Uterus (tissue), 4 donors: ENCODE measurements around the gene DMBX1. TPM values are rescaled to one million over a fixed set of nuclear protein-coding genes. Genes with fewer than 3 reads are reported as not detected.

Experiments used
- DNase-seq, 2 donors: peaks; one replicate each; pipeline ENCODE4 v3.0.0-alpha.2; 2019 to 2020
- H3K27ac ChIP-seq, 2 donors: fragments of 200-600 bp; sonication (generic); 1 replicate in 1 of 2; 2 replicates in 1 of 2; pipeline ENCODE4 v1.5.1; 2016 to 2018
- H3K27me3 ChIP-seq, 2 donors: fragments of 200-600 bp; sonication (generic); one replicate each; pipeline ENCODE4 v1.5.1; 2018 to 2019; ENCODE audit warnings: control low read depth in 1 of 2
- H3K36me3 ChIP-seq, 2 donors: fragments of 200-600 bp; sonication (generic); one replicate each; pipeline ENCODE4 v1.5.1; 2019; ENCODE audit warnings: control low read depth in 1 of 2
- H3K4me1 ChIP-seq, 2 donors: fragments of 200-600 bp; sonication (generic); one replicate each; pipeline ENCODE4 v1.5.1; 2018 to 2019; ENCODE audit warnings: control low read depth in 1 of 2
- H3K4me3 ChIP-seq, 2 donors: fragments of 200-600 bp; sonication (generic); 1 replicate in 1 of 2; 2 replicates in 1 of 2; pipeline ENCODE4 v1.5.1; 2018 to 2019; ENCODE audit warnings: mild to moderate bottlenecking in 1 of 2
- H3K9me3 ChIP-seq, 2 donors: fragments of 200-600 bp; sonication (generic); one replicate each; pipeline ENCODE4 v1.5.1; 2019; ENCODE audit warnings: control low read depth in 1 of 2
- CTCF ChIP-seq, 4 experiments: fragments of 200-600 bp in 2 of 4; fragments of 450-650 bp in 2 of 4; sonication (generic) in 2 of 4; IDR thresholded peaks; one replicate each; pipeline ENCODE4 v1.5.1; 2016 to 2019; ENCODE audit warnings: antibody characterized with exemption in 4 of 4, mild to moderate bottlenecking in 2 of 4, moderate library complexity in 1 of 4
- POLR2A ChIP-seq, 2 donors: fragments of 450-650 bp; IDR thresholded peaks; one replicate each; pipeline ENCODE4 v1.6.1; 2016; ENCODE audit warnings: antibody characterized with exemption in 2 of 2, mild to moderate bottlenecking in 1 of 2, moderate library complexity in 1 of 2
- intact Hi-C: fragments of 100-400 bp; cut with DNase I; formaldehyde crosslinking; loops from one replicate; pipeline ENCODE4 v1.15.1; 2023; ENCODE audit warnings: low total_unique reads
- total RNA-seq, 4 donors: library from RNA; depleted of rRNA in 3 of 4; stranded (reverse); fragments of >200 nt in 3 of 4; gene quantifications; one replicate each; pipeline versions ENCODE4 v1.1.0 to v1.2.4, GENCODE V29; 2014 to 2023
- donor health status: DM: yes; HTN: yes; CAD: no.

Gene DMBX1
- total RNA-seq, 4 donors from 2014 or later, result 0.07 TPM; not detected in 3

- DNase-seq, result no peak
- H3K4me1 ChIP-seq, result no peaks in the 10 kb centered on the region
- H3K27me3 ChIP-seq, result no peaks in the 10 kb centered on the region
- H3K9me3 ChIP-seq, result no peaks in the 10 kb centered on the region
- no peaks in the 10 kb centered on the region for H3K36me3 ChIP-seq
- intact Hi-C loops, result no loop called here
- no peak overlapping the region for H3K4me3 ChIP-seq
- TF ChIP-seq POLR2A (IDR thresholded peaks at IDR 0.05), result no peak
- no peak for TF ChIP-seq CTCF (IDR thresholded peaks at IDR 0.05)
- no peak overlapping the region for H3K27ac ChIP-seq
These were observed 9.8 kb upstream of the DMBX1 start for GRCh38 chr1:46479744-46480350.

GRCh38 chr1:46480959-46481646 lies 8.5 kb upstream of the DMBX1 start:
- no peak for DNase-seq
- no peak overlapping the region for H3K27ac ChIP-seq
- no peak for TF ChIP-seq CTCF (IDR thresholded peaks at IDR 0.05)
- no peak for TF ChIP-seq POLR2A (IDR thresholded peaks at IDR 0.05)
- H3K4me1 ChIP-seq, result no peaks in the 10 kb centered on the region
- no peaks in the 10 kb centered on the region for H3K36me3 ChIP-seq
- H3K27me3 ChIP-seq, result peaks cover 0 to 12% of the 10 kb centered on the region in 2 donors
- intact Hi-C loops, result no loop called here
- H3K9me3 ChIP-seq, result no peaks in the 10 kb centered on the region
- no peak overlapping the region for H3K4me3 ChIP-seq

DNA sequence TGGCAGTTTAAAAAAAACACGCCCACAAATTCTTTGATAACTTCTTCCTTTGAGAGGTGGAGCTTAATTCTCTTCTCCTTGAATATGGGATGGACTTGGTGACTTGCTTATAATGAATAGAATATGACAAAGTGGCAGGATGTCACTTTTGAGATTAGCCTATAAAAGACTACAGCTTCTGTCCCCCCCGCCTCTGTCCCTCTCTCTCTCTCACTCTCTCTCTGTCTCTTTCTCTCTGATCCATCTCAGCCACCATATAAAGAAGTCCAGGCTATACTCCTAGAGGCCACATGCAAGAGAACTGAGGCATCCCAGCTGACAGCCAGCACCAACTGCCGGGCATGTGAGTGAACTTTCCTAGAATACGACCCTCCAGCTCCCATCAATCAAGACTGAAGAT lies 7.7 kb upstream of the DMBX1 start:
- DNase-seq, result no peak
- Histone ChIP-seq H3K4me3 (no peak overlapping the region), H3K27ac (no peak overlapping the region), H3K9me3 (no peaks in the 10 kb centered on the region), H3K27me3 (peaks cover 0 to 20% of the 10 kb centered on the region in 2 donors), H3K4me1 (no peaks in the 10 kb centered on the region), H3K36me3 (no peaks in the 10 kb centered on the region)
- intact Hi-C loops, result no loop called here
- TF ChIP-seq CTCF (IDR thresholded peaks at IDR 0.05) (no peak), POLR2A (IDR thresholded peaks at IDR 0.05) (no peak)

DNA sequence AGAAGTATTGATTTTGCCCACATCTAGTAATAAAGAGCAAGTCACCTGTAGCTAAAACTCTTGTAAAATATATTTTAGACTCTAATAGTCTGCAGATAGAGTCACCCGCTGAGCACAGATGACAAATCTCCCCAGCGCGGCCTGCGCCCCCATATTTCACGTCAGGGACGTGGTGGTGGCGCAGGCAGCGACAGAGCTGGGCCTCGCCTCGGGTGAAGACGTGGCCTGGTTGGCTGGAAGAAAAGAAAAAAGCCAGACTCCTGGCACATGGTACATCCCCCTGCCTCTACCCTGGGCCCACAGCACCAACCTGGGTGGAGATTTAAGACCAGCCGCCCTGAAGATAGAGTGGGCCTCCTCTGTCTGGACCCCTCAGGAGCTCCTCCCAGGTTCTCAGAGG lies 6.0 kb upstream of the DMBX1 start:
- no peaks in the 10 kb centered on the region for H3K4me1 ChIP-seq
- no peak for DNase-seq
- intact Hi-C loops, result no loop called here
- no peaks in the 10 kb centered on the region for H3K36me3 ChIP-seq
- H3K27ac ChIP-seq, result no peak overlapping the region
- peaks cover 4 to 33% of the 10 kb centered on the region in 2 donors for H3K27me3 ChIP-seq
- no peak overlapping the region for H3K4me3 ChIP-seq
- TF ChIP-seq CTCF (IDR thresholded peaks at IDR 0.05) (no peak), POLR2A (IDR thresholded peaks at IDR 0.05) (no peak)
- H3K9me3 ChIP-seq, result no peaks in the 10 kb centered on the region

GRCh38 chr1:46484783-46485490 lies 4.7 kb upstream of the DMBX1 start:
- Histone ChIP-seq H3K4me3 (no peak overlapping the region), H3K27ac (no peak overlapping the region), H3K27me3 (peaks cover 7 to 43% of the 10 kb centered on the region in 2 donors), H3K36me3 (no peaks in the 10 kb centered on the region), H3K4me1 (peaks cover 0 to 6% of the 10 kb centered on the region in 2 donors), H3K9me3 (no peaks in the 10 kb centered on the region)
- TF ChIP-seq POLR2A (IDR thresholded peaks at IDR 0.05), result no peak
- no peak for TF ChIP-seq CTCF (IDR thresholded peaks at IDR 0.05)
- DNase-seq, result no peak
- intact Hi-C loops, result no loop called here
